Measurements from ENCODE around the gene CTSD.

- no peak for TF ChIP-seq POLR2AphosphoS5 (IDR thresholded peaks at IDR 0.05; ENCODE audit: low read depth, low read length)
- TF ChIP-seq CHD2 (IDR thresholded peaks at IDR 0.05; ENCODE audit: low read length), result no peak
- no peak for TF ChIP-seq RAD21 (IDR thresholded peaks at IDR 0.05 in 1 of 2, conservative IDR thresholded peaks at IDR 0.05 in 1 of 2; ENCODE audit: low read depth in 2 of 2, low read length in 2 of 2)
- TF ChIP-seq JUN (IDR thresholded peaks at IDR 0.05; ENCODE audit: low read depth, low read length), result no peak
- TF ChIP-seq, protein P1, sequence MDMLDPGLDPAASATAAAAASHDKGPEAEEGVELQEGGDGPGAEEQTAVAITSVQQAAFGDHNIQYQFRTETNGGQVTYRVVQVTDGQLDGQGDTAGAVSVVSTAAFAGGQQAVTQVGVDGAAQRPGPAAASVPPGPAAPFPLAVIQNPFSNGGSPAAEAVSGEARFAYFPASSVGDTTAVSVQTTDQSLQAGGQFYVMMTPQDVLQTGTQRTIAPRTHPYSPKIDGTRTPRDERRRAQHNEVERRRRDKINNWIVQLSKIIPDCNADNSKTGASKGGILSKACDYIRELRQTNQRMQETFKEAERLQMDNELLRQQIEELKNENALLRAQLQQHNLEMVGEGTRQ (IDR thresholded peaks at IDR 0.05; ENCODE audit: low read length), result no peak
- TF ChIP-seq, protein P2, sequence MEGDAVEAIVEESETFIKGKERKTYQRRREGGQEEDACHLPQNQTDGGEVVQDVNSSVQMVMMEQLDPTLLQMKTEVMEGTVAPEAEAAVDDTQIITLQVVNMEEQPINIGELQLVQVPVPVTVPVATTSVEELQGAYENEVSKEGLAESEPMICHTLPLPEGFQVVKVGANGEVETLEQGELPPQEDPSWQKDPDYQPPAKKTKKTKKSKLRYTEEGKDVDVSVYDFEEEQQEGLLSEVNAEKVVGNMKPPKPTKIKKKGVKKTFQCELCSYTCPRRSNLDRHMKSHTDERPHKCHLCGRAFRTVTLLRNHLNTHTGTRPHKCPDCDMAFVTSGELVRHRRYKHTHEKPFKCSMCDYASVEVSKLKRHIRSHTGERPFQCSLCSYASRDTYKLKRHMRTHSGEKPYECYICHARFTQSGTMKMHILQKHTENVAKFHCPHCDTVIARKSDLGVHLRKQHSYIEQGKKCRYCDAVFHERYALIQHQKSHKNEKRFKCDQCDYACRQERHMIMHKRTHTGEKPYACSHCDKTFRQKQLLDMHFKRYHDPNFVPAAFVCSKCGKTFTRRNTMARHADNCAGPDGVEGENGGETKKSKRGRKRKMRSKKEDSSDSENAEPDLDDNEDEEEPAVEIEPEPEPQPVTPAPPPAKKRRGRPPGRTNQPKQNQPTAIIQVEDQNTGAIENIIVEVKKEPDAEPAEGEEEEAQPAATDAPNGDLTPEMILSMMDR (IDR thresholded peaks at IDR 0.05; ENCODE audit: control extremely low read depth in 1 of 3, insufficient read depth in 1 of 3, low read depth in 1 of 3, low read length in 3 of 3), result no peak
- TF ChIP-seq SIX5 (IDR thresholded peaks at IDR 0.05; ENCODE audit: low read depth, low read length), result no peak
- TF ChIP-seq SP1 (IDR thresholded peaks at IDR 0.05; ENCODE audit: low read depth, low read length), result no peak
- TF ChIP-seq RXRA (IDR thresholded peaks at IDR 0.05; ENCODE audit: insufficient read depth, low read depth, low read length), result no peak
- no peak for TF ChIP-seq FOSL1 (IDR thresholded peaks at IDR 0.05; ENCODE audit: insufficient read depth, low read depth, low read length)
- no peak for TF ChIP-seq EP300 (IDR thresholded peaks at IDR 0.05; ENCODE audit: borderline replicate concordance in 1 of 2, low read depth in 2 of 2, low read length in 2 of 2)
- no peak for TF ChIP-seq BRCA1 (IDR thresholded peaks at IDR 0.05; ENCODE audit: low read depth, low read length)
Measured at GRCh38 chr11:1733716-1734640, 29.7 kb downstream of the CTSD start.
